Measurements from ENCODE around the gene GALNT7. TPM values are rescaled to one million over a fixed set of nuclear protein-coding genes. Genes with fewer than 3 reads are reported as not detected.

Gene GALNT7
- total and polyA plus RNA-seq, 4 donors, result 6.3 to 29.8 (median 16.2) TPM

GRCh38 chr4:173194157-173194556, 25.5 kb downstream of the GALNT7 start:
- no peaks in the 10 kb centered on the region for H3K4me1 ChIP-seq (ENCODE audit: control insufficient read depth in 1 of 2, insufficient read depth in 2 of 2, low read length in 2 of 2)
- no peak overlapping the region for H3K27ac ChIP-seq (ENCODE audit: low read depth in 1 of 2, low read length in 2 of 2)
- no peak for ATAC-seq (ENCODE audit: low FRiP score)

DNA sequence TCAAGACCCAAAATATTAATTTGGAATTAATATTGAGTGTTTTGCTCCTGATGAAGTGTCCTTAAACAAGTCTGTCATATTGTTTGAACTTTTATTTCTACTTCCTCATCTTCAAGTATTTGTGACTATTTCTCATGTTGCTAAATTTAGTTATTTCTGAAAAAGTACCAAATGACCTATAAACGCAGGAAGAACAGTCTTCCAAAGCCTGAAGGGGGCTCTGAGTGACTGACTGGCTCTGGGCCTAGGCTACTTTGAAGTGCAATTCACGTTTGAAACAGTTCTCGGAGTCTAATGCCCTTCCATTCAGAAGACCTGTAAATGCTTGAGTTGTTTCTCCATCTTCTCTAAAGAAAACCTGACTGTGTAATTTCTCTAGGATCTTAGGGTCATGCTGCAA, 26.5 kb downstream of the GALNT7 start:
- H3K36me3 ChIP-seq (ENCODE audit: control insufficient read depth in 1 of 2, insufficient read depth in 2 of 2, low read length in 1 of 2), result no peaks in the 10 kb centered on the region
- ATAC-seq (ENCODE audit: low FRiP score) (no peak), DNase-seq (no peak)
- H3K27me3 ChIP-seq (ENCODE audit: control insufficient read depth in 1 of 2, insufficient read depth in 2 of 2, low read length in 1 of 2), result no peaks in the 10 kb centered on the region
- H3K27ac ChIP-seq (ENCODE audit: low read depth in 1 of 2, low read length in 2 of 2), result no peak overlapping the region
- intact Hi-C loops (cut with DNase I), result no loop called here
- H3K9me3 ChIP-seq (ENCODE audit: control insufficient read depth, low read length), result no peaks in the 10 kb centered on the region
- H3K4me1 ChIP-seq (ENCODE audit: control insufficient read depth in 1 of 2, insufficient read depth in 2 of 2, low read length in 2 of 2), result no peaks in the 10 kb centered on the region
- no peak overlapping the region for H3K4me3 ChIP-seq (ENCODE audit: low read length in 2 of 2)
- 13 to 15% methylated on average over 3 of the region's 3 CpGs for WGBS, 2 donors

More at GRCh38 chr4:173194157-173194556, 25.5 kb downstream of the GALNT7 start:
- intact Hi-C loops (cut with DNase I), result no loop called here
- H3K4me3 ChIP-seq (ENCODE audit: low read length in 2 of 2), result no peak overlapping the region
- H3K36me3 ChIP-seq (ENCODE audit: control insufficient read depth in 1 of 2, insufficient read depth in 2 of 2, low read length in 1 of 2), result no peaks in the 10 kb centered on the region
- no peak for DNase-seq
- WGBS, 2 donors, result 92 to 93% methylated on average over 2 of the region's 2 CpGs
- H3K27me3 ChIP-seq (ENCODE audit: control insufficient read depth in 1 of 2, insufficient read depth in 2 of 2, low read length in 1 of 2), result no peaks in the 10 kb centered on the region
- no peaks in the 10 kb centered on the region for H3K9me3 ChIP-seq (ENCODE audit: control insufficient read depth, low read length)

DNA sequence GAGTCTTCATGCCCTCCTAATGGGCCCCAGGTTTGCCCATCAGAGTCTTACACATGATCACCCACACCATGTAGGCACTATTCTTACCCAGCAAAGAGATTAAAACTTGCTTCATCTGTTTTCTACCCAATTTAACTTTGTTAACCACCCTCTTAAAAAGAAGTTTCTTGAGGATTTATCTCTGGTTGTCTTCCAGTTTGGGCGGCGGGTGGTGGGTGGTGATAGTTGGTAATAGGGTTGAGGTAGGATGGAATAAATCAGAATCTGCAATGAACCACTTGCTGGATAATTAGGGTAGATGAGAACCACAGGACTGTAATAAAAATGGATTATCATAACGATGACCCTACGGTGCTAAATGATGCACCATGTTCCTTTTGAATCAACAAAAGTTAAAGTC, 30.9 kb downstream of the GALNT7 start:
- 87 to 98% methylated on average over 4 of the region's 4 CpGs for WGBS, 2 donors

DNA sequence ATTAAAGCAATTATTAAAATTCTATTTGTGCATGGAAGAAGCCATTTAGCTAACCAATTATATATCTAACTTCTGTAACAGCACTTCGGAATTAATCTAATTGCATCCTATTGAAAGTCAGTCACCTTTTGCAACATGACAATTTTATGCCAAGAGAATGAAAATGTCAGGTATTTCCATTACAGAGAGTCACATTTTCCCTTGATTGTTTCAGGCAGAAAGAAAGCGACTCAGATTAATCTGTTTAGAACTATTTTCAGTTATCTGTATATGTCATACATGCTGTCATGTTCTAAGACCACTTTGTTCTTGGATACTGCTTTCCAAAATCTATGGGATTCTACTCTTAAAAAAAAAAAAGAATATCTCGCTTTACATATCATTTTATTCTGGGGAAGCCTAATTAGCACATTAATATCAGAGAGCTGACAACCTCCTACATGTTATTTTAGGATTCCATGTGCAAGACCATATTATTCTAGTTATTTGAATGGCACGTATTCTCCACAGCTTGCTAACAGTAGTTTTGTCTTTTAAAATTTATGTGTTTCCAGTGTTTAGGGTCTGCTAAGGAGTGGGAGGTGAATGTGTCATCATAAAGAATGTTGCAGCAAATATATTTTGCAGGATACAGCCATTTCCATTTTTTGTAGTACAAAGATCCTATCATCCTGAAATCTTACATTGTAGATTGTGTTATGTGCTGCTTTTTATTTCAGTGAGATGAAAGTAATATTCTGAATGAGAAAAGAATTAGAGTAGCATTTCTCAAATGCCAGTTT, 31.7 kb downstream of the GALNT7 start:
- 90 to 91% methylated on average over 4 of the region's 4 CpGs for WGBS, 2 donors
- no peak for ATAC-seq (ENCODE audit: low FRiP score)
- Histone ChIP-seq H3K27ac (ENCODE audit: low read depth in 1 of 2, low read length in 2 of 2) (no peak overlapping the region), H3K27me3 (ENCODE audit: control insufficient read depth in 1 of 2, insufficient read depth in 2 of 2, low read length in 1 of 2) (no peaks in the 10 kb centered on the region), H3K9me3 (ENCODE audit: control insufficient read depth, low read length) (no peaks in the 10 kb centered on the region), H3K4me3 (ENCODE audit: low read length in 2 of 2) (no peak overlapping the region), H3K4me1 (ENCODE audit: control insufficient read depth in 1 of 2, insufficient read depth in 2 of 2, low read length in 2 of 2) (no peaks in the 10 kb centered on the region), H3K36me3 (ENCODE audit: control insufficient read depth in 1 of 2, insufficient read depth in 2 of 2, low read length in 1 of 2) (no peaks in the 10 kb centered on the region)
- DNase-seq, result no peak
- intact Hi-C loops (cut with DNase I), result no loop called here

More for the DNA sequence above, 30.9 kb downstream of the GALNT7 start:
- Histone ChIP-seq H3K36me3 (ENCODE audit: control insufficient read depth in 1 of 2, insufficient read depth in 2 of 2, low read length in 1 of 2) (no peaks in the 10 kb centered on the region), H3K9me3 (ENCODE audit: control insufficient read depth, low read length) (no peaks in the 10 kb centered on the region), H3K27me3 (ENCODE audit: control insufficient read depth in 1 of 2, insufficient read depth in 2 of 2, low read length in 1 of 2) (no peaks in the 10 kb centered on the region), H3K27ac (ENCODE audit: low read depth in 1 of 2, low read length in 2 of 2) (no peak overlapping the region), H3K4me1 (ENCODE audit: control insufficient read depth in 1 of 2, insufficient read depth in 2 of 2, low read length in 2 of 2) (no peaks in the 10 kb centered on the region), H3K4me3 (ENCODE audit: low read length in 2 of 2) (no peak overlapping the region)
- intact Hi-C loops (cut with DNase I), result no loop called here
- ATAC-seq (ENCODE audit: low FRiP score) (no peak), DNase-seq (no peak)

DNA sequence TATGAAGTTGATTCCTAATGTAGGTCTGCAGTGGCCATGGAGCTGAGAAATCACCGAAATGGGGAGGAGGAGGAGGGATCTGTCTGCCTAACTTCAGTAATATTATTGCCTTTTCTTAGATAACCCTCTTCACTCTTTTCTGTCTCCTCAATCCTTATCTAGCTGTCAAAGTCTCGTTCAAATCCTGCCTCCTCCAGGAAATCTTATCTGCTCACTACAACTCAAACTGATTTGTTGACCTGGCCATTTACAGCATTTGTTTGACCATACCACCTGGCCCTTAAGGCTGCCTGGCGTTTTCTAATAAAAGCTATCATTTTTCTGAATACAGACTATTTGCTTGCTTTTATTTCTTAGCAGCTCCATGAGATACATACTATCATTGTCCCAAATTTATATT, 33.8 kb downstream of the GALNT7 start:
- ATAC-seq (ENCODE audit: low FRiP score) (no peak), DNase-seq (no peak)
- WGBS, 2 donors, result 89 to 91% methylated on average over 3 of the region's 3 CpGs
- intact Hi-C loops (cut with DNase I), result no loop called here
- Histone ChIP-seq H3K4me3 (ENCODE audit: low read length in 2 of 2) (no peak overlapping the region), H3K27ac (ENCODE audit: low read depth in 1 of 2, low read length in 2 of 2) (no peak overlapping the region), H3K9me3 (ENCODE audit: control insufficient read depth, low read length) (no peaks in the 10 kb centered on the region), H3K36me3 (ENCODE audit: control insufficient read depth in 1 of 2, insufficient read depth in 2 of 2, low read length in 1 of 2) (no peaks in the 10 kb centered on the region), H3K27me3 (ENCODE audit: control insufficient read depth in 1 of 2, insufficient read depth in 2 of 2, low read length in 1 of 2) (no peaks in the 10 kb centered on the region), H3K4me1 (ENCODE audit: control insufficient read depth in 1 of 2, insufficient read depth in 2 of 2, low read length in 2 of 2) (no peaks in the 10 kb centered on the region)

DNA sequence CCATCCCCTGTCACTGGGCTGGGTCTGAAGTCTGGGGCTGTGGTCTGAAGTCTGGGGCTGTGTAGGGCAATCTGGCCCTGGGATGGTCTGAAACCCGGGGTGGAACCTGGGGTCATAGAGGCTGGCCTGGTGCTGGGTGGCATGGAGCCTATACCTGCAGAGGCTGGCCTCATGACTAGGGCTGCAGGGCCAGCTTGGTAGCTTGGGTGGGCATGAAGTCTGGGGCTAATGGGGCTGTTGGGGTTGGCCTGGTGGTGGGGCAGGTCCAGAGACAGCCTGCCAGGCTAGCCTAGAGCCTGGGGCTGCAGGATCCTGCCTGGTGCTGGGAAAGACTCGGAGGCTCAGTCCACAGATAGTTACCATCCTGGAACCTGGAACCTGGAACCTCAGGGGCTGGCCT, 37.0 kb downstream of the GALNT7 start:
- peak; percentile 36 for ATAC-seq (ENCODE audit: low FRiP score)
- intact Hi-C loops (cut with DNase I), result no loop called here
- no peaks in the 10 kb centered on the region for H3K9me3 ChIP-seq (ENCODE audit: control insufficient read depth, low read length)

GRCh38 chr4:173208420-173208819, 39.8 kb downstream of the GALNT7 start:
- 94 to 98% methylated on average over 7 of the region's 7 CpGs for WGBS, 2 donors
- H3K9me3 ChIP-seq (ENCODE audit: control insufficient read depth, low read length), result no peaks in the 10 kb centered on the region
- intact Hi-C loops (cut with DNase I), result no loop called here
- no peak for DNase-seq
- H3K27me3 ChIP-seq (ENCODE audit: control insufficient read depth in 1 of 2, insufficient read depth in 2 of 2, low read length in 1 of 2), result no peaks in the 10 kb centered on the region
- no peak overlapping the region for H3K27ac ChIP-seq (ENCODE audit: low read depth in 1 of 2, low read length in 2 of 2)
- H3K4me1 ChIP-seq (ENCODE audit: control insufficient read depth in 1 of 2, insufficient read depth in 2 of 2, low read length in 2 of 2), result no peaks in the 10 kb centered on the region
- no peak for ATAC-seq (ENCODE audit: low FRiP score)
- H3K36me3 ChIP-seq (ENCODE audit: control insufficient read depth in 1 of 2, insufficient read depth in 2 of 2, low read length in 1 of 2), result no peaks in the 10 kb centered on the region
- H3K4me3 ChIP-seq (ENCODE audit: low read length in 2 of 2), result no peak overlapping the region

More for the DNA sequence above, 37.0 kb downstream of the GALNT7 start:
- Histone ChIP-seq H3K36me3 (ENCODE audit: control insufficient read depth in 1 of 2, insufficient read depth in 2 of 2, low read length in 1 of 2) (no peaks in the 10 kb centered on the region), H3K4me1 (ENCODE audit: control insufficient read depth in 1 of 2, insufficient read depth in 2 of 2, low read length in 2 of 2) (no peaks in the 10 kb centered on the region), H3K27ac (ENCODE audit: low read depth in 1 of 2, low read length in 2 of 2) (no peak overlapping the region), H3K27me3 (ENCODE audit: control insufficient read depth in 1 of 2, insufficient read depth in 2 of 2, low read length in 1 of 2) (no peaks in the 10 kb centered on the region), H3K4me3 (ENCODE audit: low read length in 2 of 2) (no peak overlapping the region)
- DNase-seq, result no peak
- 89 to 97% methylated on average over 2 of the region's 2 CpGs for WGBS, 2 donors

DNA sequence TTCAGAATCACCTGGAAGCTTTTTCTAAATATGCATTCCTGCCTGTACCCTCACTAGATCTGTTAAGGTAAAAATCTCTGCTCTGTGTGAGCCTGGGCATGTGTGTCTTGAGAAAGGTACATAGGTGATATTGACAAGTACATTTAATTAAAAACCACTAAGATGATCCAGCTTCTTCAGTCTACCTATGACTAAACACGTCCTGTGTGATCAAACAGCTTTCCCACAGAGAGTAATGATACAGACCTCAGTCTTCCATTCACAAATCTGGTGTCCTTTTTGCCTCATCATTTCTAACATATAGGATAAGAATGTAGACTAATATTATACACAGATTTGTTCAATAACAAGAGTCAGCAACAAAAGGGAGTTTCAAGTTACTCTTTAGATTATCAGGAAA, 42.6 kb downstream of the GALNT7 start:
- Histone ChIP-seq H3K27ac (ENCODE audit: low read depth in 1 of 2, low read length in 2 of 2) (no peak overlapping the region), H3K27me3 (ENCODE audit: control insufficient read depth in 1 of 2, insufficient read depth in 2 of 2, low read length in 1 of 2) (no peaks in the 10 kb centered on the region), H3K36me3 (ENCODE audit: control insufficient read depth in 1 of 2, insufficient read depth in 2 of 2, low read length in 1 of 2) (no peaks in the 10 kb centered on the region), H3K4me3 (ENCODE audit: low read length in 2 of 2) (no peak overlapping the region), H3K9me3 (ENCODE audit: control insufficient read depth, low read length) (no peaks in the 10 kb centered on the region), H3K4me1 (ENCODE audit: control insufficient read depth in 1 of 2, insufficient read depth in 2 of 2, low read length in 2 of 2) (peaks cover 2 to 4% of the 10 kb centered on the region in 2 donors)
- WGBS, 2 donors, result 92 to 96% methylated on average over 1 of the region's 1 CpG
- intact Hi-C loops (cut with DNase I), result no loop called here
- DNase-seq, result no peak
- ATAC-seq (ENCODE audit: low FRiP score), result no peak

- intact Hi-C loops (cut with DNase I), result no loop called here
- ATAC-seq (ENCODE audit: low FRiP score) (no peak), DNase-seq (no peak)
- Histone ChIP-seq H3K4me3 (ENCODE audit: low read length in 2 of 2) (no peak overlapping the region), H3K36me3 (ENCODE audit: control insufficient read depth in 1 of 2, insufficient read depth in 2 of 2, low read length in 1 of 2) (no peaks in the 10 kb centered on the region), H3K27ac (ENCODE audit: low read depth in 1 of 2, low read length in 2 of 2) (no peak overlapping the region), H3K9me3 (ENCODE audit: control insufficient read depth, low read length) (no peaks in the 10 kb centered on the region), H3K27me3 (ENCODE audit: control insufficient read depth in 1 of 2, insufficient read depth in 2 of 2, low read length in 1 of 2) (no peaks in the 10 kb centered on the region), H3K4me1 (ENCODE audit: control insufficient read depth in 1 of 2, insufficient read depth in 2 of 2, low read length in 2 of 2) (peaks cover 2 to 4% of the 10 kb centered on the region in 2 donors)
- 33 to 37% methylated on average over 1 of the region's 1 CpG for WGBS, 2 donors
Observed at GRCh38 chr4:173211838-173212237, 43.2 kb downstream of the GALNT7 start.
